ENCODE data around the gene NAP1L5. TPM values are rescaled to one million over a fixed set of nuclear protein-coding genes. Genes with fewer than 3 reads are reported as not detected.

The NAP1L5 gene
- total RNA-seq, 1 experiment from 2014 or later: 1.8 TPM

- H3K27me3 ChIP-seq (ENCODE audit: insufficient read depth, low read length): no peaks in the 10 kb centered on the region
- ATAC-seq (no peak), DNase-seq (ENCODE audit: low read depth, low spot score) (no peak)
- no peak for TF ChIP-seq SP1 (IDR thresholded peaks at IDR 0.05; ENCODE audit: low read depth)
- TF ChIP-seq SRF (IDR thresholded peaks at IDR 0.05; ENCODE audit: low read depth): no peak
- no peak for TF ChIP-seq CEBPB (IDR thresholded peaks at IDR 0.05; ENCODE audit: low read depth)
- TF ChIP-seq, protein P1, sequence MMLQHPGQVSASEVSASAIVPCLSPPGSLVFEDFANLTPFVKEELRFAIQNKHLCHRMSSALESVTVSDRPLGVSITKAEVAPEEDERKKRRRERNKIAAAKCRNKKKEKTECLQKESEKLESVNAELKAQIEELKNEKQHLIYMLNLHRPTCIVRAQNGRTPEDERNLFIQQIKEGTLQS (IDR thresholded peaks at IDR 0.05): no peak
- TF ChIP-seq RAD21 (IDR thresholded peaks at IDR 0.05; ENCODE audit: low read depth): no peak
- no peak for TF ChIP-seq EGR1 (IDR thresholded peaks at IDR 0.05; ENCODE audit: low read depth)
- TF ChIP-seq YY1 (IDR thresholded peaks at IDR 0.05; ENCODE audit: extremely low read depth, insufficient replicate concordance, low read depth, low read length): no peak
- TF ChIP-seq, protein P2, sequence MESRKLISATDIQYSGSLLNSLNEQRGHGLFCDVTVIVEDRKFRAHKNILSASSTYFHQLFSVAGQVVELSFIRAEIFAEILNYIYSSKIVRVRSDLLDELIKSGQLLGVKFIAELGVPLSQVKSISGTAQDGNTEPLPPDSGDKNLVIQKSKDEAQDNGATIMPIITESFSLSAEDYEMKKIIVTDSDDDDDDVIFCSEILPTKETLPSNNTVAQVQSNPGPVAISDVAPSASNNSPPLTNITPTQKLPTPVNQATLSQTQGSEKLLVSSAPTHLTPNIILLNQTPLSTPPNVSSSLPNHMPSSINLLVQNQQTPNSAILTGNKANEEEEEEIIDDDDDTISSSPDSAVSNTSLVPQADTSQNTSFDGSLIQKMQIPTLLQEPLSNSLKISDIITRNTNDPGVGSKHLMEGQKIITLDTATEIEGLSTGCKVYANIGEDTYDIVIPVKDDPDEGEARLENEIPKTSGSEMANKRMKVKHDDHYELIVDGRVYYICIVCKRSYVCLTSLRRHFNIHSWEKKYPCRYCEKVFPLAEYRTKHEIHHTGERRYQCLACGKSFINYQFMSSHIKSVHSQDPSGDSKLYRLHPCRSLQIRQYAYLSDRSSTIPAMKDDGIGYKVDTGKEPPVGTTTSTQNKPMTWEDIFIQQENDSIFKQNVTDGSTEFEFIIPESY (IDR thresholded peaks at IDR 0.05; ENCODE audit: extremely low read depth, insufficient replicate concordance, low read length): no peak
- no peak for TF ChIP-seq TCF7L2 (IDR thresholded peaks at IDR 0.05; ENCODE audit: borderline replicate concordance, extremely low read depth, insufficient read depth, insufficient read length)
- no peak for TF ChIP-seq REST (IDR thresholded peaks at IDR 0.05; ENCODE audit: low read depth)
- TF ChIP-seq MAX (IDR thresholded peaks at IDR 0.05): no peak
- no peak for TF ChIP-seq ZNF274 (IDR thresholded peaks at IDR 0.05; ENCODE audit: low read depth, low read length)
- TF ChIP-seq ELF1 (IDR thresholded peaks at IDR 0.05; ENCODE audit: borderline replicate concordance, low read depth): no peak
- TF ChIP-seq EZH2 (IDR thresholded peaks at IDR 0.05): no peak
- TF ChIP-seq JUND (IDR thresholded peaks at IDR 0.05): no peak
- TF ChIP-seq, protein P3, sequence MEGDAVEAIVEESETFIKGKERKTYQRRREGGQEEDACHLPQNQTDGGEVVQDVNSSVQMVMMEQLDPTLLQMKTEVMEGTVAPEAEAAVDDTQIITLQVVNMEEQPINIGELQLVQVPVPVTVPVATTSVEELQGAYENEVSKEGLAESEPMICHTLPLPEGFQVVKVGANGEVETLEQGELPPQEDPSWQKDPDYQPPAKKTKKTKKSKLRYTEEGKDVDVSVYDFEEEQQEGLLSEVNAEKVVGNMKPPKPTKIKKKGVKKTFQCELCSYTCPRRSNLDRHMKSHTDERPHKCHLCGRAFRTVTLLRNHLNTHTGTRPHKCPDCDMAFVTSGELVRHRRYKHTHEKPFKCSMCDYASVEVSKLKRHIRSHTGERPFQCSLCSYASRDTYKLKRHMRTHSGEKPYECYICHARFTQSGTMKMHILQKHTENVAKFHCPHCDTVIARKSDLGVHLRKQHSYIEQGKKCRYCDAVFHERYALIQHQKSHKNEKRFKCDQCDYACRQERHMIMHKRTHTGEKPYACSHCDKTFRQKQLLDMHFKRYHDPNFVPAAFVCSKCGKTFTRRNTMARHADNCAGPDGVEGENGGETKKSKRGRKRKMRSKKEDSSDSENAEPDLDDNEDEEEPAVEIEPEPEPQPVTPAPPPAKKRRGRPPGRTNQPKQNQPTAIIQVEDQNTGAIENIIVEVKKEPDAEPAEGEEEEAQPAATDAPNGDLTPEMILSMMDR (IDR thresholded peaks at IDR 0.05 in 2 of 3, conservative IDR thresholded peaks at IDR 0.05 in 1 of 3; ENCODE audit: borderline replicate concordance in 1 of 3, insufficient read depth in 1 of 3, low read depth in 2 of 3, low read length in 2 of 3): no peak
- TF ChIP-seq POLR2AphosphoS5 (IDR thresholded peaks at IDR 0.05; ENCODE audit: low read depth, low read length): no peak
- no peak overlapping the region for H3K9ac ChIP-seq (ENCODE audit: low read length)
- H4K20me1 ChIP-seq (ENCODE audit: insufficient read depth): no peaks in the 10 kb centered on the region
- BruUV-seq (replicated peaks): no TSS peak
- no peaks in the 10 kb centered on the region for H3K36me3 ChIP-seq (ENCODE audit: control insufficient read depth in 1 of 2, insufficient read depth in 2 of 2, low read length in 2 of 2)
- H3K9me3 ChIP-seq (ENCODE audit: control insufficient read depth in 1 of 2, insufficient read depth in 1 of 2, low read depth in 1 of 2, low read length in 2 of 2): peaks cover 0 to 4% of the 10 kb centered on the region in 2 experiments; a peak in 1 of 4 replicates
- CTCF ChIA-PET: no interaction called here
- H3K27ac ChIP-seq (ENCODE audit: low read depth, low read length): no peak overlapping the region
- RAD21 ChIA-PET (ENCODE audit: low non-redundant PET in 1 of 2, low total read pairs in 2 of 2, uncharacterized antibody in 2 of 2, unreplicated experiment in 2 of 2): no interaction called here
- no peak overlapping the region for H3K4me3 ChIP-seq (replicated peaks in 1 of 2; ENCODE audit: low read depth in 1 of 2, low read length in 2 of 2)
- H2AFZ ChIP-seq (ENCODE audit: low read depth, low read length, poor library complexity, severe bottlenecking): no peak overlapping the region
- no peaks in the 10 kb centered on the region for H3K79me2 ChIP-seq (ENCODE audit: insufficient read depth, low read length)
- H3K4me1 ChIP-seq (ENCODE audit: control insufficient read depth in 1 of 2, insufficient read depth in 2 of 2, low read length in 2 of 2): no peaks in the 10 kb centered on the region
- no peak overlapping the region for H3K4me2 ChIP-seq (ENCODE audit: low read length)
- POLR2A ChIA-PET: no interaction called here
- no peaks in the 10 kb centered on the region for H3K9me2 ChIP-seq (ENCODE audit: insufficient read depth)
- intact Hi-C loops (cut with micrococcal nuclease): no loop called here
These were observed 23.1 kb upstream of the NAP1L5 start for GRCh38 chr4:88720451-88721428.

All from HCT116 (cell line).